Astrocyte of the cerebellum (primary cell): ENCODE measurements around the gene SORCS1.

ENCODE experiments used
- DNase-seq: peaks from one replicate; pipeline ENCODE4 v3.0.0-alpha.2; 2011; ENCODE audit warnings: low read depth
- H3K4me3 ChIP-seq: 2 replicates; pipeline ENCODE4 v1.5.1; 2011; ENCODE audit warnings: mild to moderate bottlenecking, low read depth, low read length, moderate library complexity
- in situ Hi-C: cut with HindIII; loops from 2 replicates; pipeline ENCODE4 v1.10.0; 2017; ENCODE audit warnings: low sequenced_read_pairs
- TF ChIP-seq, protein P1 (sequence below): IDR thresholded peaks from 2 replicates; pipeline ENCODE4 v1.5.1; 2012; ENCODE audit warnings: low read length, low read depth, moderate library complexity, mild to moderate bottlenecking; ENCODE audit errors: missing control alignments

SORCS1 gene

GRCh38 chr10:106722524-106722923 is 442.0 kb downstream of the SORCS1 start:
- TF ChIP-seq, protein P1, sequence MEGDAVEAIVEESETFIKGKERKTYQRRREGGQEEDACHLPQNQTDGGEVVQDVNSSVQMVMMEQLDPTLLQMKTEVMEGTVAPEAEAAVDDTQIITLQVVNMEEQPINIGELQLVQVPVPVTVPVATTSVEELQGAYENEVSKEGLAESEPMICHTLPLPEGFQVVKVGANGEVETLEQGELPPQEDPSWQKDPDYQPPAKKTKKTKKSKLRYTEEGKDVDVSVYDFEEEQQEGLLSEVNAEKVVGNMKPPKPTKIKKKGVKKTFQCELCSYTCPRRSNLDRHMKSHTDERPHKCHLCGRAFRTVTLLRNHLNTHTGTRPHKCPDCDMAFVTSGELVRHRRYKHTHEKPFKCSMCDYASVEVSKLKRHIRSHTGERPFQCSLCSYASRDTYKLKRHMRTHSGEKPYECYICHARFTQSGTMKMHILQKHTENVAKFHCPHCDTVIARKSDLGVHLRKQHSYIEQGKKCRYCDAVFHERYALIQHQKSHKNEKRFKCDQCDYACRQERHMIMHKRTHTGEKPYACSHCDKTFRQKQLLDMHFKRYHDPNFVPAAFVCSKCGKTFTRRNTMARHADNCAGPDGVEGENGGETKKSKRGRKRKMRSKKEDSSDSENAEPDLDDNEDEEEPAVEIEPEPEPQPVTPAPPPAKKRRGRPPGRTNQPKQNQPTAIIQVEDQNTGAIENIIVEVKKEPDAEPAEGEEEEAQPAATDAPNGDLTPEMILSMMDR: no peak
- no peak overlapping the region for H3K4me3 ChIP-seq
- in situ Hi-C loops: no loop called here
- DNase-seq: no peak

DNA sequence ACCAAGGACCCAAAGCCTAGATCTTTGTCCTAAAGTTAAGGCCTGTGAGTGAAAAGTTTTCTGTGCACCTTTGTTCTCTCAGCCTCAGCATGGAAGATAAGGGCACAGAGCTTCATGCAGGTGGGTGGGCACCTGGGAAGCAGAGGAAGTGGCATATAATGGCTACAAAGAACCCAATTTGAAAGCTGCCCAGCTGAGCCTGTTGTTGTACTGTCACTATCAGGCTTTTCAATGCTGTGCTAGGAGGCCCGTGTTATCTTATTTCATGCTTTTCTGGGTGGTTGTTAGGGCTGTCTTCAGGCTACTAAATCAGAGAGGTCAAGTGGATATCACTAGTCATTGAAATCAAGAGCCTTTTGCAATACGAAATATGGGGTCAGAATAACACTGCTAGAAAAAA is 443.8 kb downstream of the SORCS1 start:
- no peak overlapping the region for H3K4me3 ChIP-seq
- in situ Hi-C loops: no loop called here
- TF ChIP-seq, protein P1: no peak
- no peak for DNase-seq

DNA sequence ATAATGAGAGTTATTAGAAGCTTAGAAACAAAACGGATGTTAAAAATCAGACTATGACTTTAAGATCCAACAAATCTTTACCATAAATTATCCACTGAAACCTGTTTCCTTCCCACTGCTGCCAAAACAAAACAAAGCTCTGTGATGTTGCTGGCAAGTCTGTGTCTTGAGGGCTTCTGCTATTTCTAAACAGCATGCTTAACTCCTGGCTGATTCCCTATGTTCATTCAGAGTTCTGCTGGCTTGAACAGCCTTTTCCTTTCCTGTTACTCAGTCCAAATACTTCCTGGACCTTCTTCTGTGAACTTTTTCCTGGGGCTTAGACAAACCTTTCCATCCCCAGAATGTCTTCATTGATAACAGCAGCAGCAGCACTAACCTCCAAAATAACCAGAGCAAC is 448.1 kb downstream of the SORCS1 start:
- TF ChIP-seq, protein P1: no peak
- no peak for DNase-seq

GRCh38 chr10:106714734-106715555 is 449.6 kb downstream of the SORCS1 start:
- in situ Hi-C loops: no loop called here
- TF ChIP-seq, protein P1: no peak
- no peak for DNase-seq
- no peak overlapping the region for H3K4me3 ChIP-seq

More for the DNA sequence above, 448.1 kb downstream of the SORCS1 start:
- H3K4me3 ChIP-seq: no peak overlapping the region
- in situ Hi-C loops: no loop called here

DNA sequence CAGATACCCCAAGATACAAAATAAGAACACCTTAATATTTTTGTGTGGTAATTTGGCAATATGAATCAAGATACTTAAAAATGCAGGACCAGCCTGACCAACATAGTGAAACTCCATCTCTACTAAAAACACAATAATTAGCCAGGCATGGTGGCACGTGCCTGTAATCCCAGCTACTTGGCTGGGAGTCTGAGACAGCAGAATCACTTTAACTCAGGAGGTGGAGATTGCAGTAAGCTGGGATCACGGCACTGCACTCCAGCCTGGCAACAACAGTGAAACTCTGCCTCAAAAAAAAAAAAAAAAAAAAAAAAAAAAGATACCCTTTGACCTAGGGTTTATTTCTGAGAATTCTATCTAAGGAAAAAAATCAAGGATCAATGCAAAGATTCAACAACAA is 450.7 kb downstream of the SORCS1 start:
- in situ Hi-C loops: no loop called here

DNA sequence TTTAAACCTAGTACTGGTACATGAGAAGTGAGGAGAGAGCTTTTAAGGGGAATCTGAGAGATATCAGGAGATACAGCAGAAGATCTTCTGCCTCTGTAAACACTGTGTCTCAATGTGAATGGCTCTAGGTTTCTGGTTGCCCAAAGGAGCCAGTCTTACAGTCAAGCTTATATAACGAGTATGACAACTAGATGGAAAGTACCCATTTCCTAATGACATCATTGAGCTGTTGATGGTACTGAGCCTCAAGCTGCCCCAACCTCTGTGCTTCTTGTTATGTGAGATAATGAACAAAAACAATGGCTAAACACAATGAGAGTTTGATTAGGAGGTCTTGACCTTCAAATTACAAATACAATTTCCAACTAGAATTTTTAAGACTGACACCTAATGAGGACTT is 451.5 kb downstream of the SORCS1 start:
- DNase-seq: no peak
- H3K4me3 ChIP-seq: no peak overlapping the region
- TF ChIP-seq, protein P1: no peak
- in situ Hi-C loops: no loop called here

More for the DNA sequence above, 450.7 kb downstream of the SORCS1 start:
- TF ChIP-seq, protein P1: no peak
- no peak overlapping the region for H3K4me3 ChIP-seq
- DNase-seq: no peak
